GM20000 (cell line): ENCODE measurements around the gene SLC17A1.

ENCODE experiments used
- DNase-seq: peaks from one replicate; pipeline ENCODE4 v3.0.0; 2012; ENCODE audit warnings: low spot score
- CTCF ChIP-seq: IDR thresholded peaks from 2 replicates; pipeline ENCODE4 v1.5.1; 2012; ENCODE audit warnings: mild to moderate bottlenecking, control low read depth; ENCODE audit errors: extremely low read depth, missing control alignments

The SLC17A1 gene

GRCh38 chr6:25804804-25805203 is 27.0 kb downstream of the SLC17A1 start:
- DNase-seq: no peak
- no peak for TF ChIP-seq CTCF

- no peak for TF ChIP-seq CTCF
- no peak for DNase-seq
These were observed 30.4 kb downstream of the SLC17A1 start for GRCh38 chr6:25801436-25801835.

GRCh38 chr6:25794784-25795183 is 37.1 kb downstream of the SLC17A1 start:
- no peak for DNase-seq
- no peak for TF ChIP-seq CTCF

- DNase-seq: no peak
- no peak for TF ChIP-seq CTCF
These were observed 37.9 kb downstream of the SLC17A1 start for GRCh38 chr6:25793970-25794369.

- no peak for DNase-seq
- no peak for TF ChIP-seq CTCF
These were observed 39.8 kb downstream of the SLC17A1 start for GRCh38 chr6:25792016-25792415.

GRCh38 chr6:25789475-25789874 is 42.4 kb downstream of the SLC17A1 start:
- no peak for TF ChIP-seq CTCF
- no peak for DNase-seq

- DNase-seq: peak; percentile 25
- peak; percentile 22 for TF ChIP-seq CTCF
These were observed 43.4 kb downstream of the SLC17A1 start for GRCh38 chr6:25788305-25788922.

GRCh38 chr6:25787428-25787827 is 44.4 kb downstream of the SLC17A1 start:
- no peak for DNase-seq
- no peak for TF ChIP-seq CTCF
